Measurements from ENCODE around the gene NFIA.

Gene NFIA

GRCh38 chr1:61098906-61099437 is 16.6 kb downstream of the NFIA start:
- no peak for TF ChIP-seq CTCF (IDR thresholded peaks at IDR 0.05)
- no peak overlapping the region for H3K4me3 ChIP-seq
- no peak for DNase-seq (ENCODE audit: low spot score)

DNA sequence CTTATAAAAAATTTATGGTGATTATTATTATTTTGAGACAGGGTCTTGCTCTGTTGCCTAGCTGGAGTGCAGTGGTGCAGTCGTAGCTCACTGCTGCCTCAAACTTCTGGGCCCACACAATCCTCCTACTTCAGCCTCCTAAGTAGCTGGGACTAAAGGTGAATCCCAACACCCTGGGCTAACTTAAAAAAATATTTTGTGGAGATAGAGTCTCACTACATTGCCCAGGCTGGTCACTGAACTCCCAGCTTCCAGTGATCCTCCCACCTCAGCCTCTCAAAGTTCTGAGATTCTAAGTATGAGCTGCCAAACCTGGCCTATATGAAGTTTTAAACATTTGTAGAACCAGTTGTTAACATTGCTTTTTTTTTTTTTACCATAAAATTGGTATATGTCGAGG is 18.2 kb downstream of the NFIA start:
- Histone ChIP-seq H3K27ac (no peak overlapping the region), H3K4me3 (no peak overlapping the region)
- no peak for DNase-seq (ENCODE audit: low spot score)
- TF ChIP-seq CTCF (IDR thresholded peaks at IDR 0.05) = no peak

More at GRCh38 chr1:61098906-61099437, 16.6 kb downstream of the NFIA start:
- H3K27ac ChIP-seq = no peak overlapping the region

DNA sequence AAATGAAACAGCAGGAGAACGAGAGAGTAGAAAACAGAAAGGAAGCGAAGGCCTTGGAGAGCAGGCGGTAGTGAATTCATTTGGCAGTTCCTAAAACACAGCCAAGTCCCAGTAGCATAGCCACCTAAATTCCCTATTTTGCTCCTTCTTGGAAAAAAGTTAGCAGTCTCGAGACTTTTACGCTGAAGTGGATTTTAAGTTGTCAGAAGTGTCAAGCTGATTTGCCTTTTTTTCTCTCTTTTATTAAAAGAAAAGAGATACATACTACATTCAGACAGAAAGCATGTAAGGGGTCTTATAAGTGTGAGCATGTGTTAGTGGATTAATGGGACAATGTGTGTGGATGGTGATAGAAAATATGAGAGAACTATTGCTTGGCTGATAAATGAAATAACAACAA is 19.2 kb downstream of the NFIA start:
- DNase-seq (ENCODE audit: low spot score) = no peak
- TF ChIP-seq CTCF (IDR thresholded peaks at IDR 0.05) = no peak
- H3K4me3 ChIP-seq = peak overlapping the region; percentile 53
- H3K27ac ChIP-seq = peak overlapping the region in 1 of 2 donors; percentile 64

DNA sequence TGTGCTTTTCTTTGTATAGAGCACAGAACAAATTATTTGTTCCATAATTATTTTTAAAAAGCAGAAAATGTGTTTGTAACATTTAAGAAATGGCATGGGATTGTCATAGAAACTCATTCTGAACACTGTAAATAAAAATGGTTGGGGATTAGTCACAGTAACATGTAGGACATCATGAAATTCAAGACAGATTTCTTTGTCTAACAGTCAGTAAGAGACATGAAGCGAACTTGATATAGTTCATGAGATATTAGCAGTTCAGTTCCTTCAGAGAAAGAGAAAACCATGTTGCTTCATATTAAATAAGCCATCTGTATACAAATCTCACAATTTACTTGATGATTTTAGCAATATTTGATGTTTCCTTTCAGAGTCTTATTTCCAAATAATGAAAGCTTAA is 19.7 kb downstream of the NFIA start:
- DNase-seq (ENCODE audit: low spot score) = no peak
- Histone ChIP-seq H3K4me3 (peak overlapping the region; percentile 53), H3K27ac (peak overlapping the region in 1 of 2 donors; percentile 64)
- TF ChIP-seq CTCF (IDR thresholded peaks at IDR 0.05) = no peak

- H3K27ac ChIP-seq = peak overlapping the region in 1 of 2 donors; percentile 30
- no peak for DNase-seq (ENCODE audit: low spot score)
- TF ChIP-seq CTCF (IDR thresholded peaks at IDR 0.05) = no peak
- H3K4me3 ChIP-seq = no peak overlapping the region
Measured at GRCh38 chr1:61102621-61103020, 20.3 kb downstream of the NFIA start.

GRCh38 chr1:61104220-61104671 is 21.9 kb downstream of the NFIA start:
- Histone ChIP-seq H3K4me3 (no peak overlapping the region), H3K27ac (peak overlapping the region in 1 of 2 donors; percentile 30)
- no peak for TF ChIP-seq CTCF (IDR thresholded peaks at IDR 0.05)
- no peak for DNase-seq (ENCODE audit: low spot score)

DNA sequence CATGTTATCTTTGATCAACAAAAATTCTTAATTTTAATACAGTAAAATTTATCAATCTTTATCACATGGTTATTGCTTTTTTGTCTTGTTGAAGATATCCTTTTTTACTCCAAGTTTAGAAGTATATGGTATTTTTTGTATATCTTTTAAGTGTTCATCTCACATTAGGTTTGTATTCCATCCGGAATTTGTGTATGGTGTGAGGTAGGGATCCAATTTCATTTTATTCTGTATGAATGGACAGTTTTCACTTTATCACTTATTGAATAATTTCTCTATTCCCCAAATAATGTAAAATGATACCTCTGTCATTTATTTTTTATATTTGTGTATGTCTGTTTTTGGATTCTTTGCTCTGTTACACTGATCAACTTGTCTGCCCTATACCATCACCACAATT is 25.3 kb downstream of the NFIA start:
- no peak for TF ChIP-seq CTCF (IDR thresholded peaks at IDR 0.05)
- H3K27ac ChIP-seq = no peak overlapping the region
- H3K4me3 ChIP-seq = no peak overlapping the region
- DNase-seq (ENCODE audit: low spot score) = no peak

Measured in coronary artery (tissue), 2 donors.